GM19023 (cell line): Measurements from ENCODE around the gene LAYN.
A peak's percentile ranks its signal among the peaks of the same experiment; 100 is the strongest.

Experiments used
- ATAC-seq: cut with Tn5 transposase; IDR thresholded peaks from one replicate; pipeline ENCODE4 v1.9.1; 2021; ENCODE audit warnings: mild to moderate bottlenecking, moderate library complexity; ENCODE audit not compliant: unreplicated experiment

Gene LAYN, protein sequence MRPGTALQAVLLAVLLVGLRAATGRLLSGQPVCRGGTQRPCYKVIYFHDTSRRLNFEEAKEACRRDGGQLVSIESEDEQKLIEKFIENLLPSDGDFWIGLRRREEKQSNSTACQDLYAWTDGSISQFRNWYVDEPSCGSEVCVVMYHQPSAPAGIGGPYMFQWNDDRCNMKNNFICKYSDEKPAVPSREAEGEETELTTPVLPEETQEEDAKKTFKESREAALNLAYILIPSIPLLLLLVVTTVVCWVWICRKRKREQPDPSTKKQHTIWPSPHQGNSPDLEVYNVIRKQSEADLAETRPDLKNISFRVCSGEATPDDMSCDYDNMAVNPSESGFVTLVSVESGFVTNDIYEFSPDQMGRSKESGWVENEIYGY

DNA sequence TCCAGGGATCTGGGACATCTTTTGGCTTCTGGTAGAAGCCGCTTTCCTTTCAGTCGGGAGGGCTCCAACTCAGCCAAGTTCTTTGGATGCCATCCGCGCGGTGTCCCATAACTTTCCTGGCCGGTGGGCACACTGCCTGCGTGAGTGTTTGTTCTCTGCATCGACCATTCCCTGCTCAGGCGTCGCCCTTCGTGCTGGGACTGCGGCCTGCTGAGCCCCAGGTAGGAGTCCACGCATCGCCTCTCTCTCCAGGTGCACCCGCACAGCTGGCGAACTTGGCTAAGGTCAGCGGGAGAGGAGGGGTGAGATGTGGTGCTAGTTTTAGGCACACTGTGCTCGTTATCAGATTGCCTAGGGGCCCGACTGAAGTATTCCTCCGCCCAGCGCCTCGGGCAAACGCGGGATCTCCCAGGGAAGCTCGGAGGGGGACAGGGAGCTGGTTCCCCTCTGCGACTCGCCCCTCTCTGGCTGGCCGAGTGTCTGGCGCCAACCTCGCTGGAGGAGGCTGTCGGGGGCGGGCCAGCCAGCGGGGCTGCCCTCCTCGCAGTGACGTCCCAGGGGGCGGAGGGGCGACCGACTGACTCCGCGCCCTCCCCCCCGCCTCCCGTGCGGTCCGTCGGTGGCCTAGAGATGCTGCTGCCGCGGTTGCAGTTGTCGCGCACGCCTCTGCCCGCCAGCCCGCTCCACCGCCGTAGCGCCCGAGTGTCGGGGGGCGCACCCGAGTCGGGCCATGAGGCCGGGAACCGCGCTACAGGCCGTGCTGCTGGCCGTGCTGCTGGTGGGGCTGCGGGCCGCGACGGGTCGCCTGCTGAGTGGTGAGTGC, at the start of gene LAYN:
TSS of gene LAYN (plus strand) at position 607 of the 823 bp plus-strand sequence. CDS start at position 731, 124 bp downstream.
- ATAC-seq, result no peak

DNA sequence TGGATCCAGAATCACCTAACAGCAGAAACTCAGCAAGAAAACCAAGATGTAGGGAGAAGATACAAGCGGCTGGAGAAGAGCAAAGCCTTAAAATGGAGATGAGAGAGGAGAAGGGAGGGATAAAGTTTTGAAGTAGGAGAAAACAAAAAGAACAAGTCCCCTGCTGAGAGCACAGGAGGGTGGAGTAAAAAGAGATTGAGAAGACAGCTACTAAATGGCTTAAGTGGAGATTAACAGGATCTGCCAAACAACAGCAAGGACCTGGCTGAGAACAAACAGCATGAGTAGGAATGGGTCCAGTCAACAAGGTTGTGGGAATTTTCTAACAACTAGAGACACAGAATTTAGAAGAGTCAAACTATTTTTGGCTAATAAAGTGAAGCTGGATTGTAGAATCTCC, 46.5 kb upstream of the LAYN start:
- ATAC-seq, result no peak

DNA sequence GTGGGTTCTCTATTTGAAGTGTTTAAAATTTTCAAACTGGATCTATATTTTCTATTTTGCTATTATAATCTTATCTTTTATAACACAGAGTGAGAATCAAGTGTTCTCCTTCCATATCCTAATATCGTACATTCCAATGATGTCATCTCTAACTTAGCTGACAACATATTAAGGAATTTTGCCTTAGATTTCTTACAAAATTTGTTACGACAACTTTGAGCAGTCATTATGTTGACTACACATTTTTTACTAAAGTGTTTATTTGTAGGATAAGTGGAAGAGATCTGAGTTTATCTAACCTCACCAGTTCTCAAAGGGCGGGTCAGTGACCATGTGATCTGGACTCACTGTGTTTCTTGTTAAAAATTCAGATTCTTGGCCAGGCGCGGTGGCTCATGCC, 41.0 kb upstream of the LAYN start:
- no peak for ATAC-seq

DNA sequence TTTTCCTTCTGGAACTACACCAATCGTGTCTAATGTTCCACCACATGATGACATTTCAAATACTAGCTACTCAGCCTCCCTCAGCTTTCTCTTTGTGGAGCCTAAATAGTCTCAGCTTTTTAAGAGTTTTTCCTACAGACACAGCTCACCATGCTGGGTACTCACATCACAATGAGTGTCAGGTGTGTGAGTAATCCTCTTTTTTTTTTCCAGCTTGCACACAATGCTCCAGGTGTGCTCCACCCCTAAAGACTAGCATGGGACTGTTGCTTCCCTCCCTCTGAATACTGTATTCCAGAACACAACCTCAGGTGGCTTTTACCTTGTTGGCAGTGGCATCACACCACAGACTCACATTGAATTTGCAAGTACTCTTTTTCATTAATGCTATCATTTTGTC, 40.0 kb upstream of the LAYN start:
- no peak for ATAC-seq

DNA sequence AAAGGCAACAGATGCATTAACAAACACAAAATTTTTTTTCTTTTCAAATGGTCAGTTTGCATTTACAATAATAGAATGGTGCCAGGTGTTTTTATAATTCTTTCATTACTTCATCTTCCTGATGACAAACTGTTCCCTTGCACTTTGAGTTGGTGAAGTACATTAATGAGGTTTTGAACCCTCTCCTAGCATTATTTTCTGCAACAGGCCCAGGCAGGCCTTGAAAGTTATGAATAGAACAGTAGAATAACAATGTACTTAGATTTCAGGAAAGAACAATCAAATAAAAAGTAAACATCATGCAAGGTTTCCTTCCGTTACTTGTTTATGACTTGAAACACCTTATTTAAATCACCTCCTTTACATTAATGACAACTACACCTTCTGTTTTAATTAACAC, 37.9 kb upstream of the LAYN start:
- ATAC-seq, result no peak

DNA sequence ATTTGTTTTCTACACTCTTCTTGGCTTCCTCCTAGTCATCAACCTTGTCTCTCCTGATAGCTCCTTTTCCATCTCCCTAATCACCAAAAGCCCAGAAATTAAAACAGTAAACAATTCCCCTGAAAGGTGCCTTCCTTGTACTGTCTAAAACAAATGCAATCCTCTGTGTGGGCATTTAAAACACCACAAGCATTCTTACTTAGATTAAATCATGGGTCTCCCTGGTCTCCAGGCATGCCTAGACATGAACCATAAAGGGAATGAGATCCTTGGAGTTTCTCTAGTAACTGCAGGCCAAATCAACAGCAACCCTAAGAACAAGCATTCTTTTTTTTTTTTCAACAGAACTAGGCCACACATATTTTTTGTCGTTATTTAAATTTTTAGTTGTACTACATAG, 30.2 kb upstream of the LAYN start:
- no peak for ATAC-seq

DNA sequence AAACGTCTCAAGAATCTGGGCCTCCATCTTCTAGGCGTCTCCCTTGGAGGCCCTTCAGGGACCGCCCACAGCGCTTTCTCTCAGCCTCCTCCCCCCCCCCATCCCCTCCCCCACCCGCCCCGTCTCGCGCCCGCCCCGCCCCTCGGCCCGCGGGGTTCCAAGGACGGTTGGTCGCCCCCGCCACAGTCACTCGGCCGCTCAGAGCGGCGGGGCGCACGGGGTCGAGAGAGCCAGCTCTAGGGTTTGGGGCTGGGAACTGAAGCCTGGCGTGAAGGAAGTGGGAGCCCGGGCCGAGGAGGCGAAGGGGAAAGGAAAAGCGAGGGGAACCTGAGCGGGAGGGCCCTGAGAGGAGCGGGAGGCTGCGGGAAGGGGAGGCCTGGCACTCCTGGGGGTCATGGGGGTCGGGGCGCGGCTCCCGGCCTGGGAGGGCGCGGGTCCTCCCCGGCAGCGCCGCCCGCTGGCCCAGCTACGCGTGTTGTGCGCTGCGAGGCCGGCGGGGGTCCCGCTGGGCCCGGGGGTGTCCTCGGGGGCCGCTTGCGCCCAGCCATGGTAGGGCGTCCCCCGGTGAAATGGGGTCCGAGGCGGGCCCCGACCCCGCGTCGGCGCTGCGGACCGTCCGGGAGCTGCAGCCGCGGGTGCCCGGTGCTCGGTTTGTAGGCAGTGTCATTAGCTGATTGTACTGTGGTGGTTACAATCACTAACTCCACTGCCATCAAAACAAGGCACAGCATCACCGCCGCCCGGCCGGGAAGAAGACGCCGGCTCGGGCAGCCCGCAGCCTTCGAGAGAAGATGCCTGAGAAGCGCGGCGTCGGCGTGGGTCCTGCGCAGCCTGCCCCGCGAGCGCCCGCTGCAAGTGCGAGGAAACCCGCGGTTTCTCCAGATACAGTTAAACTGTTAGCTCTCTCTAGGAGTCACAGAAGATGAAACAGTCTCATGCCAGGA, 28.0 kb upstream of the LAYN start, which contains the start of gene BTG4:
TSS of gene BTG4 (minus strand) at position 91 of the 944 bp plus-strand sequence. CDS start 13,610 bp downstream, outside the sequence.
- ATAC-seq, result peak; percentile 45

DNA sequence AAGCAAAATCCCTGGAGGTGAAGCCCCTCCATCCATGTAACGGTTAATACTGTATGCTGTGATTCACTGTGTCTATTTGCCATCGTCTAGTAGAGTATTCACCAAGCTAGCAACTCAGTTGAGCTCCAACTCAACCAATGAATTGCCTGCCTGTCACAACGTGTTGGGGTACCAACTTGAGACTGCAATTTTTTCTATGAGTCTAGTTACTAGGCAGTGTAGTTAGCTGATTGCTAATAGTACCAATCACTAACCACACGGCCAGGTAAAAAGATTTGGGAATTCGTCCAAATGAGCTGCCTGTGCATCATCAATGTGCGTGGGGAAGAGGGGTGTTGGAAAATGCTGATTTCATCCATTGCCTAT, 27.3 kb upstream of the LAYN start:
- ATAC-seq, result no peak

DNA sequence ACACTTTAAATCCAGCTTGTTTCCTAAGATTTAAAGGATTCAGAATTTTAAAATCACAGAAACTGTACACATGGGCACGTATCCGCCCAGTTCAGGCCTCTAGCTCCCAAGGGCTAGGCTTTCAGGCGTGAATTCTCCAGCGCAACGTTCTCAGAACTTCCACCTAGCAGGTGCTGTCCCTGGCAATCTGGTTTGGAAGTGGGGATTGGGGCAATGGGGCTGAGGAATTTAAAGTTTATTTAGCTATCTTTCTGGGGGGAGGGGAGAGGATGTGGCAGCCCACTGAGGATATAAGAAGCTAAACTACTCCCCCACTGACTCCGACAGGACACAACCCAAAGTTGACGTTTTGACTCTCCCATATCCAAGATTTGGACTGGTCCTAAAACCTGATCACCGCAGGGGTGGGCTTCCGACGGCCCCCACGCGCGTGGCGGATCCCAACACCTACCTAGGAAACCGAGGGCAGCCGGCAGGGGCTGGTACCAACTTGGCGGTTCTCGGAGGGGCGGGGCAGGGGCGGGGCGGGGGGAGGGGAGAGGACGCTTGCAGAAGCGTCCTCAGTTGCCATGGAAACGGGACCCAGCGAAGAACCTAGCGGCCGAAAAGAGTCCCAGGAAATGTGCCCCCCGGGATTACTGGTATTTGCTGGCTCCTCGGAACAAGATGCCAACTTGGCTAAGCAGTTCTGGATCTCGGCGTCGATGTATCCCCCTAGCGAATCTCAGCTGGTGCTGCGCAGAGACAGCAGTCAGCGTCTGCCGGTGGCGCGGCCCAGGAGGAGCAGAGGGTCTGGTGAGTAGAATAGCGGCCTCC, 26.1 kb upstream of the LAYN start, which contains the start of gene HOATZ:
TSS of gene HOATZ (plus strand) at position 563 of the 816 bp plus-strand sequence. CDS start at position 570, 7 bp downstream.
- ATAC-seq, result no peak

DNA sequence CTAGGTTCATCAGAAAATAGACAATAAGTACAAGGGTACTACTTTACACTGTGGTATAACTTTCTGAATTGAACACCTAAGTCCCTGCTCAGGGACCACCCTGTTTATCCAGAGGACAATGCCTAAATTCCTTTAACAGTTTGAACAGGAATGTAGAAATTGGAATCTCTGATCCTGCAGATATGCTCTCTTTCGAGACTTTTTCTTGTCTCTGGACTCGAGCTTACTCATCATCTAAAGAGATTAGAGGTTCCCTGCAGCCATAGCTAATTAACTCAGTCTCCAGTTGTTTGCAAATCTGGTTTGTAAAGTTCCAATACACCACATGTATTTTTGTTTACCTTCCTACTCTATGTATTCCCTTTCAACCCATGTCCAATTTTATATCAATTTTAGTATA, 24.9 kb upstream of the LAYN start:
- ATAC-seq, result no peak

DNA sequence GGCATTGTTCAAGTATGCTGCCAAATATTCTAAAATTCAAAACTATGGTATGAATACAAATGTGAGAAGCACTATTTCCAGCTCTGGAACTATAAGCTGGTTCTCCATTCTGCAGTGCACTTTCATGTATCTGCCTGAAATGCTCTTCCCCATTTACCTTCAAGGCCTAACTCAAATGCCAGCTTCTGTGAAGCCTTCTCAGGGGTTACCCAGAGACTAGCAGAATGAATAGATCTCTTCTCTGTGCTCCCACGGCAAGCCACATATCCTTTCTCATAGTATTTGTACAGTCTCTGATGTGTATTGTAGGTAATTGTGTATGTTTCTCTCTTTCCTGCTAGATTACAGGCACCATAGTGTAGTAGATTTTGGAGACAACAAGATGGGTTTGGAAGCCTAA, 21.9 kb upstream of the LAYN start:
- ATAC-seq, result no peak

DNA sequence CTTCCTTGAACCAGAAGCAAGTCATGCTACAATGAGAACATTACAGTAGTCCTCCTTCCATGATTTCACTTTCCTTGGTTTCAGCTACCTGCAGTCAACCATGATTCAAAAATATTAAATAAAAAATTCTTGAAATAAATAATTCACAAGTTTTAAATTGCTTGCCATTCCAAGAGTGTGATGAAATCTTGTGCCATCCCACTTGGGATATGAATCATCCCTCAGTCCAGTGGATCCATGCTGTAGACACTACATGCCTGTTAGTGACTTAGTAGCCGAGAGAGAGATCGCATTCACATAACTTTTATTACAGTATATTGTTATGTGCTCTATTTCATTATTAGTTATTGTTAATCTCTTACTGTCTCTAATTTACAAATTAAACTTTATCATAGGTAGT, 20.0 kb upstream of the LAYN start:
- no peak for ATAC-seq

DNA sequence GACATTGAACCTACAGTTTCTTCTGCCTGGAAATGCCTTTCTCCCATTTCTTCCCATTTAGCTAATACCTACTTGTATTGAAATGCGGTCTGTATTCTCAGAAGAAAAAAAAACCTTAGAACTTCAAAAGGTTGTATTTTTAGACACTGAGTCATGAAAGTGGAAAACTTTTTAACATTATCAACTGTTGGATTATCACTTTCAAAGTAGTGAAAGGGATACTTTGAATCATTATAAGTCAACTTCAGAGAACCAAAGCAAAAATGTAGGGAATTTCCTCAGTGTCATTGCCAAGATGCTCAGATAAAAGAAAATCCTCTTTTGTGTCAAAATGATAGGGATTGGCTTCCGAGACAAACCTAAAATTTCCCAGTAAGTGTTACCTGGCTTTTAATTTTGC, 19.4 kb upstream of the LAYN start:
- no peak for ATAC-seq

DNA sequence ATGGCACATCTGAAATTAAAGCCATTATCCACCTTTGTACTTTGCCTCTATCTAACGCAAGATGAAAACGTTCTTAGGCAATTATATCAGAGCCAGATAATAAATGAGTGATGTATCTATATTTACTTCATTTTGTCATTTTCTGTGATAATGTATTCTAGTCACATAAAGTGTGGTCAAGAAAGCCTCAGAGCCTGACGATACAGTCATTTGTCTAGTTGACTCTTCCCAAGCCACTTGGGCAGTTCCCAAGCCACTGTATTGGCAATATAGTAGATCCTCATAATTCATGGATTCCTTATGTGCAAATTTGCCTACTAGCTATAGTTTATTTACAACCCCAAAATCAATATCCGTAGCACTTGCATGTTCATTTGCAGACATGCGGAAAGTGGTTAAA, 18.1 kb upstream of the LAYN start:
- no peak for ATAC-seq

DNA sequence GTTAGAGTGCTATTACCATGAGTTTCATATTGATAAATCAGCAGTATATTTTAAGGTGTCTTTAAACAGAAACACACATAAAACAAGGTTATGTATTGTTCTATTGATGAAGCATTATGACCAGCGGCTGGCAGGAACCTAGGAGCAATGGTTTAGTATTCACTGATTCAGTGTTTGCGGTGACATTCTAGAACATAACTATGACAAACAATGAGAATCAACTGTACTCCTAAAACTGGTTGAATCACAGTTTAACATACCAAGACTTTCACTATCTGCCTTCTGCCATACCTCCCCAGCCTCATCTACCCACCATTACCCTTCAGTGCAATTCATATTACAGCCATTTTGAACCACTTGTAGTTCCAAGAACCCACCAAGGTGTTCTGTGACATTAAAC, 17.2 kb upstream of the LAYN start:
- ATAC-seq, result no peak

DNA sequence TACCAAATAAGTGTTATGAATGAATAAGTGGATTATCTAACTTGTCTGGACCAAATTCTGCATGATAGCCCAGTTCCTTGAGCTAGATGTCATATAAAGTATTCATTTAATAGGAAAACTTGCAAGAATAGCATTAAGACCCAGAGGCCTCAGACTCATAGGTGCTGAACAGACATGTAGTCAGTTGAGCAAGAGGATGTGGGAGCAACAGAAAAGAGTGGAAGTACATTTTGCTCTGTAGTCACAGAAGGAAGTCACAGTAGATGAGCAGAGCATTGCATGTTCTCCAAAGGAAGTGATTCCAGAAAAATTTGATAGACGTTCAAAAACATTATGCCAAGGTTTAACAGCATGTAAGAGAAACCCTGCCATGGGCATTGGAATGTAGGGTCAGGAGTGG, 16.5 kb upstream of the LAYN start:
- no peak for ATAC-seq

DNA sequence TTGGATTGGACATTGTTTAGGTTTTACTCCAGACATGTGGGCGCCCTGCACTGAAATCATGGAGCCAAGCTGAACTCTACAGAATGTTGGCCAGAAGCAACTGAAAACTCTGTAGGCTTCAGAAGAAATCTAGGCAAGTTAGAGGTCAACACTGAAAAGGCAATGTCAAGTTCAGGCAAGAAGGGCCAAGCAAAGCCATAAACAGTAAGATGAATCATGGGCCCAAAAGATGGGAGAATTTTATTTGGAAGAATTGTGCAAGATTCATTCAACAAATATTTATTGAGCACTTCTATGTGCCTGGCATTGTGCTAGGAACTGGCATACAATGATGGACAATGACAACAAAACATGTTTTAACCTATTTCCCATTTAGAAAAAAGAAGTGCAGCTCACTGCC, 15.1 kb upstream of the LAYN start:
- no peak for ATAC-seq

DNA sequence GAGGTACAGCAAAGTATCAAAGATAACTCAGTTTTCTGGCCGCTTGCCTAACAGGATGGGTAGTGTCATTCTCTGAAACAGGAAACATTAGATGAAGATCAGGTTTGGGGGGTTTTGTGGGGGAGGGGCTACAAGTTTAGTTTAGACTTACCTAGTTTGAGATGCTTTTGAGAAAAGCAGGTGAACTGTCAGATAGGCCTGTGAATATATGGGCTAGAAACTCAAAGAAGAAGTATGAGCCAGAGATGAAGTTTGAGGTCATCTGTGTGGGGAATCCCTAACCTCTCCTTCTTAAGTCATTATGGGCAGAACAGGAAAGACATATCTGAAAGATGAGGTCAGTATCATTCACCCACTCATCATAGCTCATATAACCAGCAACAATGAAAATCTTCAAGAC, 14.0 kb upstream of the LAYN start:
- no peak for ATAC-seq

DNA sequence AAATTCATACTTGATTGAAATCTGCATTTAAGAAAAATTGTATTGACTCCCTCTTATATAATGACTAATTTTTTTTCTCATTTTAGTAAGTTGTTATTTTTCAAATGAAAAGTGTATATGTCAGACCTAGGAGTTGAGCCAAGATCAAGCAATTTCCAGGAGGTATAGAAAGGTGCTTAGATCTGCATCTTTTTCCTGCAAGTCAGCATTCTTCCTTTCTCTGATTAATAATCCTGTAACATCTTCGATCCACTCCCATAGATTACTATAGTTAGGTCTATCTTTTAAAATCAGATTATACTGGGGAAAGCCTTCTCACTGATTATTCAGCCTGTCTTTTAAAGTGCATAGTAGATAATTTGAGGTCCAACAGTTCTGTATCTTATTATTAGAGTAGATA, 13.2 kb upstream of the LAYN start:
- no peak for ATAC-seq

DNA sequence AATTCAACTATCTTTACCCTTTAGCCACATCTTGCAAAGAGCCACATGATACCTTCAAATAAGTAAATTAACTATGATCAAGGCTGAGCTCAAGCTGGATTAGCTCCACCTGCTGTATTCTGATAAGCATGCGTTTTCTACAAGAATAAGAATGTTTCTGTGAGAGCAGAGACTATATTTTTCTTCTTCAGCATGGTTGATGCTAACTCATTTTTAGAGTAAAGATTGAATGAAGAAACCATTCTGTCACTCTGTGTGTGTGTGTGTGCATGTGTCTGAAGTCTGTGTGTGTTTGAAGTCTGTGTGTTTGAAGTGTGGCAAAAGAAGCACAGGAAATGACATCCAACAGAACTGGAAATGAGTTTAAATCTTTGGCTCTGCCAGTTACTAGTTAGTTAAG, 12.0 kb upstream of the LAYN start:
- ATAC-seq, result no peak
